ENCODE data around the gene SCLT1.

Gene SCLT1

DNA sequence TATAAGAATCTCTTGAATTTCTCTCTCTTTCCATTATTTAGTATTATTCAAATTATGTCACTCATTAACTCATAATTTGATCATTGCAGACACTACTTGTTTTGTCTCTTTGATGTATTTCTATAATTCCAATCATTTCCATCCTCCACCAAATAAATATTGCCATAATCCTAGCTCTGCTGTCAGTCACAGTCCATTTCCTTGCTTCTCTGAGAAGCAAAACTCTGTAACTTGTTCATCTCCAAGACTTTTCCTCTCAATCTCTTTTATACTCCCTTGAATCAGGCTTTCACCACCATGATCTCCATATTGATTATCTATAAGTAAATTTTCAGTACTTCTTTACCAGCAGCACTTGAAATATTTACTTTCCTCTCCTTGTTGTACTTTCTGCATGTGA is 135.9 kb downstream of the SCLT1 start:
- DNase-seq (ENCODE audit: low read depth): no peak

- DNase-seq (ENCODE audit: low read depth): no peak
Observed at GRCh38 chr4:128955751-128956150, 137.6 kb downstream of the SCLT1 start.

DNA sequence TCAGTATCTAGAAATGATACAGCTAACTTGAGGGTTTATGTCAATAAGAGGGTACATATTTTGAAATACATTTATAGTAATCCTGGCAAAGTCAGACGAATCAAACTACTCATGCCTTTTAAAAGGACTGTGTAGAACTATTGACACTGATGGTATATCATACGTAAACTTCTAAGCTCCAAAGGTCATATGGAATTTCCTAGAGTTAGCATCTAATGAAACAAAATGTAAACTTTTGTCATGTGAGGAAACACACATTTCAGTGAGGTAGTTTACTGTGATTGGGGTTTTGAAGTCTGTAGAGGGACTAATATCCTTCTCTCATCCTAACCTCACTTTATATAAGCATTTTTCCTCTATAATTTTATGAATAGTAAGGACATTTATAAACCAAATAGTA is 138.4 kb downstream of the SCLT1 start:
- DNase-seq (ENCODE audit: low read depth): no peak

DNA sequence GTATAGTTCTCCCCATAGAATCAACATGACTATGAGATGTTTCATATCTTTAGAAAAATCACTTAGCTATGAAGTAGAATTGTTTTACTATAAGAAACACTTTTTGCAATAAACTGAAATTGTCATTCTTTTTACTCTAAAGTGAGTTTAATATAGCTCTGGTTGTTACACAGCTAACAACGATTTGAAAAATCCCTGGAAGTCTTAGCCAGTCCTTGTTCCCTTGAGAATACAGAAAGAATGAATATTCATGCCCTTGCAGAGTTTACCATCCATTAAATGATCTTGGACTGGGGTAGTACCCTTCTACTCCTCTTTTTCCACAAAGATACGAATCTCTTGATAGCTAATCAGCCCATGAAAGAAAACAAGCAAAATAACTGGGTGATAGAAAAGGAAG is 142.0 kb downstream of the SCLT1 start:
- no peak for DNase-seq (ENCODE audit: low read depth)

GRCh38 chr4:128950796-128951195 is 142.5 kb downstream of the SCLT1 start:
- DNase-seq (ENCODE audit: low read depth): no peak

DNA sequence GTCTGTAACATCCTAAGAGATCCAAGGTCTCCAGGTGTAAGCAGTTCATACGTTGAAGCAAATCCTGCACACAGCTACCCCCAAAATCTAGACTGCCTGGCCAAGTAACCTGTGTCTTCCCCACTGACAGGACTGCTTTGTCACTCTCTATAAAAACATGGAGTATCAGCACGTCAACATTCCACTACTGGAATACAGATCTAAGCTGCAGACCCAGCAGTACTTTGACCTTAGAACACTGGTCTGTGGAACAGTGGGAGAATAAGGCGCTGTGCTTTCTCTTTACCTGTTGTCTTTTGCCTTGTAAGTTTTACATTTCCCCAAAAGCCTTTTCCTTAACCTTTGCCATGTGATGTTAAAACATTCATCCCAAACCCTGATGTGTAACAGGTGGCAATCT is 146.4 kb downstream of the SCLT1 start:
- DNase-seq (ENCODE audit: low read depth): no peak

GRCh38 chr4:128942607-128943006 is 150.7 kb downstream of the SCLT1 start:
- DNase-seq (ENCODE audit: low read depth): no peak

DNA sequence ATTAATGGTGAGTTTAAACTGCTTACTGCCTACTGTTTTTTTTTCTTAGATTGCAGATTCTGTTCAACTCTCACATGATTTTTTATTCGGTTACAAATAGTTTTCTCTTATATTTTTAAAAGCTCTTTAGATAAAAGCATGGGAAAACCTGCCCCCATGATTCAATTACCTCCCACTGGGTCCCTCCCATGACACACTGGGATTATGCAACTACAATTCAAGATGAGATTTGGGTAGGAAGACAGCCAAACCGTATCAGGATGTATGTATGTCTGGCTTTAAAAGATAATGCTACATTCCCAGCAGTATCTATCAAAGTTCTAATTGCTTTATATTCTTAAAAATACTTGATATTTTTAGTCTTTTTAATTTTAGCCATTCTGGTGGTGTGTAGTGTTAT is 152.4 kb downstream of the SCLT1 start:
- DNase-seq (ENCODE audit: low read depth): no peak

GRCh38 chr4:128930051-128930450 is 163.3 kb downstream of the SCLT1 start:
- DNase-seq (ENCODE audit: low read depth): no peak

- no peak for DNase-seq (ENCODE audit: low read depth)
Observed at GRCh38 chr4:128924951-128925350, 168.4 kb downstream of the SCLT1 start.

- DNase-seq (ENCODE audit: low read depth): no peak
Observed at GRCh38 chr4:128921954-128922353, 171.4 kb downstream of the SCLT1 start.

DNA sequence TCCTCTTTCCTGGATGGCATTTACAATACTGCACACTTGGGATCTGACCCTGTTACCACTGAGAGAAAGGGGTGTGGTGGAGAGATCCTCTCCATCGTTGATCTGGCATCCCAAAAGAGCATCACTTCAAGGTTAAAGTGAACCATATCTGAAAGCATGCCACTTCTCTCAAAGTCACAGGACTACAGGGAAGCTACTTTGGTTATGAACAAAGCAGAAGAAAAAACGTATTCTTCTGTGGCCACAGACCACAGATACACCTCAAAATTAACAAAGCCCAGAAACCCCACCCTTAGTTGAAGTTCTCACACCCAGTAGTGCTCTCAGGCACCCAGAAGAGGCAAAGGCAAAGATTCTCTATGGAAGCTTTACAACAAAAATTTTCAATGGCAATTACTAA is 175.6 kb downstream of the SCLT1 start:
- DNase-seq (ENCODE audit: low read depth): no peak

GRCh38 chr4:128916832-128917231 is 176.5 kb downstream of the SCLT1 start:
- no peak for DNase-seq (ENCODE audit: low read depth)

DNA sequence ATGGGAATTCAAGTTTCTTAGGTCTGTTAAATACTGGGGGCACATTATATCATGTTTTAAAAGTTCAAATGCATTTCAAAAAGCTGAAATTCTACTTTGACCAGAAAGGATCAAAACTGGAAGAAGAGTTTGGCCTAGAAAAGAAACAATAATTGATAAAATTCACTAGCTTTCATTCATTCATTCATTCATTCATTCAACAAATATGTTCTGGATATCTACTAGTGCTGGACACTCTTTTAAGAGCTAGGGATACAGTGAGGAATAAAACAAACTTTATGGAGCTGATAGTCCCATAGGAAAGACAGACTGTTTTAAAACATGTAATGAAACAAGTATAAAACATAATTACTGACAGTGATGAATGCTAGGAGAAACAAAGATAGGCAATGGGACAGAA is 177.8 kb downstream of the SCLT1 start:
- DNase-seq (ENCODE audit: low read depth): no peak

- DNase-seq (ENCODE audit: low read depth): no peak
Observed at GRCh38 chr4:128913228-128913627, 180.1 kb downstream of the SCLT1 start.

- no peak for DNase-seq (ENCODE audit: low read depth)
Observed at GRCh38 chr4:128908735-128909134, 184.6 kb downstream of the SCLT1 start.

DNA sequence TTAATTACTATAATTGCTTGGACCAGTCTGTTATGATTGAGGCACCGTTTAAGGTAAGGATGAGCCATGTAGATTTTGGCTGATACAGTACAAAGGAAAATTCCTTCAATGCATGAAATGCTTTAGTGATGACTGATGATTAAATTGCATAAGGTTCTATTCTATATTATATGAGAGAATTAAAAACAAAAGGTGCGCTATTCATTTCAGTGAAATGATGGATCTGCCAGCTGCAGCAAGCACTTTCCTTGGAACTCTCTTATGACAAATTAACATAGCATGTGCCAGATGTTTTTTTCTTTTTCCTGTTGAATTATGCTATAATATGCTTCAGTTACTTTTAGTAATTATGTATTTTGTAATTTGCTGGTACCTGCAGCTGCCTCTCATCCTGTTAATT is 185.4 kb downstream of the SCLT1 start:
- DNase-seq (ENCODE audit: low read depth): no peak

DNA sequence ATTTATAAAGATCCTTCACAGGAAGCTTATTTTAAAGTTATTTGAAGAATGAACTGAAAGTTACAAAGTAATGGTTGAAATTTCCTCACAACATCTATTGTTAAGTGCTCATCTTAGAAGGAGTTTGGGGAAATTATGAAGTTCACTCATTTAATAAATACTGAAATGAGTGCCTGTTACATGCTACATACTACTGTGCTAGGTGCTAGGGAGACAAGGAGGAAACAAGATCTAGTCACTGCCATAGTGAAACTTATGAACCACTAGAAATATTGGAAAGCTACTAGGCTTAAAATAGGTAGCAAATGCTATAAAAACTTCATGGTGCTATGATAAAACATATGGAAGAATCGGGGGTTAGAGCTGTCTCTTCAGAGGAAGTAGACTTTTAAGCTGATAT is 186.8 kb downstream of the SCLT1 start:
- no peak for DNase-seq (ENCODE audit: low read depth)

DNA sequence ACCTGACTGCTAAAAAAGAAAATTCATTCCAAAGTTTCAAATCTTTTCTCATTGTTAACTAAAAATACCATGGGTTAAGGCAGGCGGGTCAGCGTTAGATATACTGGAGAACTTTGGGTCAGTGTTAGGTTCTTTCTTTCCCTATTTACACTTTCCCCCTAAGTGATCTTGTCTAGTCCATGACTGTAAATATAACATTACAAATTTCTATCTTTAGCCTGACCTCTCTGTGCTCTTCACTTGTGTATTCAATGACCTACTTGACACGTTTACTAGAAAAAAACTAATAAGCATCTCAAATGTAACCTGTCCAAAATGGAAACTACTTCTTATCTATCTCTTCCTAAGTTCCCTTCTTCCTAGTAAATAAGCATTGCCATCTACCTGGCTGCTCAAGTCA is 188.5 kb downstream of the SCLT1 start:
- DNase-seq (ENCODE audit: low read depth): no peak

- DNase-seq (ENCODE audit: low read depth): no peak
Observed at GRCh38 chr4:128880662-128881061, 212.7 kb downstream of the SCLT1 start.

- DNase-seq (ENCODE audit: low read depth): no peak
Observed at GRCh38 chr4:128879971-128880370, 213.4 kb downstream of the SCLT1 start.

DNA sequence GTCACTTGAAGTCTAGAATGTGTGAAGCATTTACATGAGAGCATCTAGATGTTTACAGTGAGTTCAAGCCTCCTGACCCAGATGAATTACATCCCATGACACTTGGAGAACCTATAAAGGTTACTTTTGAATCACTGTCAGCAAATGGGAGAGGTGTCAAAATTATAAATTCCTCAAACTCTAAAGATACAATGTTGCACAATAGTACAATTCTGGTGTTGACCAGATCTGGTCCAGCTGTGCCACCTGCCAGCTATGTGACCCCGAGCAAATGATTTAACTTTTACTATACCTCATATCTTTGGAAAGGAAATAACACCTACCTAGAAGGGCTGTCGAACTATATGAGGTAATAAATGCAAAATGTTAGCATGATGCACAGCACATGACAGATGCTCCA is 214.1 kb downstream of the SCLT1 start:
- no peak for DNase-seq (ENCODE audit: low read depth)

- no peak for DNase-seq (ENCODE audit: low read depth)
Observed at GRCh38 chr4:128877934-128878333, 215.4 kb downstream of the SCLT1 start.

DNA sequence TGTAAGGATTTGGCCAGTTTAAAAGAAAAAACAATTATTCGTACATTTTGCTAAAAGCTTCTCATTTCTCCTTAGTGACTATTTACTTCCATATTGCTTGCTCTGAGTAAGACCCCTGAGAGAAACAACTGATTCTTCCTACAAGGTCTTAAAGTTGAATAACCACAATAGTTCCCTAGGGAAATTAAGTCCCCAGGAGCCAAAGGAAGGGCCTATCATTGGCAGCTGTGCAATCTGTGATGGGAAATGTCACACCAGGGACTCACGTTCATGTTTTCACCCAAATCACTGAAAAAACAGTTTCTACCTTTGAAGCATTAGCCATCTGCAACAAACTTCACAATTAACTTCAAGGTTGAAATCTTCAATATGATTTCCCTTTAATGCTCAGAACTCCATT is 217.1 kb downstream of the SCLT1 start:
- no peak for DNase-seq (ENCODE audit: low read depth)

- no peak for DNase-seq (ENCODE audit: low read depth)
Observed at GRCh38 chr4:128871948-128872347, 221.4 kb downstream of the SCLT1 start.
